K562 (cell line): ENCODE measurements around the gene VKORC1. TPM values are rescaled to one million over a fixed set of nuclear protein-coding genes. Genes with fewer than 3 reads are reported as not detected.

Experiments used
- CREM ChIP-seq: IDR thresholded peaks from 2 replicates; pipeline ENCODE4 v1.6.1; 2014; ENCODE audit warnings: antibody characterized with exemption, low read depth
- ESRRA ChIP-seq: fragments of 450-650 bp; IDR thresholded peaks from 2 replicates; pipeline ENCODE4 v1.6.1; 2014; ENCODE audit warnings: low read depth, mild to moderate bottlenecking, moderate library complexity, borderline replicate concordance
- KAT8 ChIP-seq: fragments of 450-650 bp; IDR thresholded peaks from 2 replicates; pipeline ENCODE4 v1.6.1; 2016; ENCODE audit warnings: low read depth, mild to moderate bottlenecking
- MYNN ChIP-seq, 2 experiments: sonication (generic); formaldehyde crosslinking in 1 of 2; IDR thresholded peaks; 2 replicates each; pipeline versions ENCODE4 v1.5.0 to v1.6.1; 2016 to 2020; ENCODE audit warnings: antibody characterized with exemption in 1 of 2, missing genetic modification reagents in 1 of 2
- RBBP5 ChIP-seq: fragments of 200-600 bp; sonication (generic); IDR thresholded peaks from 2 replicates; pipeline ENCODE4 v1.6.1; 2012; ENCODE audit warnings: borderline replicate concordance, mild to moderate bottlenecking, low read length, control low read depth, inconsistent platforms; ENCODE audit not compliant: insufficient read depth, poor library complexity, severe bottlenecking
- SLC30A9 ChIP-seq: fragments of 250-450 bp; sonication (Bioruptor Pico); IDR thresholded peaks from 2 replicates; pipeline ENCODE4 v1.8.0; 2022; ENCODE audit warnings: mild to moderate bottlenecking, moderate library complexity
- SUPT5H ChIP-seq: fragments of 450-650 bp; IDR thresholded peaks from 2 replicates; pipeline ENCODE4 v1.6.1; 2016
- THAP7 ChIP-seq: fragments of 250-450 bp; sonication (Bioruptor Pico); IDR thresholded peaks from 2 replicates; pipeline ENCODE4 v1.5.0; 2021
- YBX1 ChIP-seq: fragments of 450-650 bp; IDR thresholded peaks from 2 replicates; pipeline ENCODE4 v1.7.1; 2016; ENCODE audit warnings: mild to moderate bottlenecking
- ZBTB2 ChIP-seq: fragments of 450-650 bp; IDR thresholded peaks from 2 replicates; pipeline ENCODE4 v1.6.1; 2016; ENCODE audit warnings: antibody characterized with exemption
- ZBTB9 ChIP-seq: fragments of 450-650 bp; formaldehyde crosslinking; IDR thresholded peaks from 2 replicates; pipeline ENCODE4 v1.4.0; 2020; ENCODE audit warnings: mild to moderate bottlenecking, moderate library complexity
- ZFP1 ChIP-seq: fragments of 450-650 bp; formaldehyde crosslinking; IDR thresholded peaks from 2 replicates; pipeline ENCODE4 v1.4.0; 2020; ENCODE audit warnings: mild to moderate bottlenecking, mixed read lengths
- ZFP91 ChIP-seq: sonication (generic); formaldehyde crosslinking; IDR thresholded peaks from 2 replicates; pipeline ENCODE4 v1.8.0; 2022; ENCODE audit warnings: mild to moderate bottlenecking, missing genetic modification reagents
- ZNF134 ChIP-seq: fragments of 250-450 bp; sonication (Bioruptor Pico); conservative IDR thresholded peaks from 2 replicates; pipeline ENCODE4 v1.4.0; 2020
- ZNF785 ChIP-seq: fragments of 250-450 bp; sonication (Bioruptor Pico); IDR thresholded peaks from 2 replicates; pipeline ENCODE4 v1.4.0; 2020; ENCODE audit warnings: mild to moderate bottlenecking
- polyA plus RNA-seq, 8 experiments: library from polyadenylated mRNA; depleted of rRNA in 4 of 8; stranded (reverse) in 5 of 8; unstranded in 3 of 8; fragments of >200 nt; fragmentation: Nextera tagmentation in 2 of 8; fragmentation: Illumina TruSeq in 1 of 8; extraction: Ambion mirVana in 2 of 8; extraction: Trizol in 1 of 8; gene quantifications; 2 replicates each; pipeline versions ENCODE4 v1.2.1 to v1.2.3, GENCODE V29; 2011 to 2014; ENCODE audit warnings: inconsistent platforms in 1 of 8, missing spikeins in 1 of 8
- total RNA-seq, 7 experiments: library from RNA; depleted of rRNA in 6 of 7; stranded (reverse); fragments of >200 nt in 6 of 7; fragmentation: Illumina TruSeq in 2 of 7; extraction: Trizol in 2 of 7; gene quantifications; 2 replicates each; pipeline versions ENCODE4 v1.2.1 to v1.2.3, GENCODE V29; 2011 to 2021; ENCODE audit warnings: low replicate concordance in 1 of 7
- TF ChIP-seq, protein P1 (sequence below): fragments of 450-650 bp; formaldehyde crosslinking; IDR thresholded peaks from 2 replicates; pipeline ENCODE4 v1.4.0; 2020; ENCODE audit warnings: mild to moderate bottlenecking
- TF ChIP-seq, protein P2 (sequence below): fragments of 450-650 bp; IDR thresholded peaks from 2 replicates; pipeline ENCODE4 v1.6.1; 2017; ENCODE audit warnings: antibody characterized with exemption, mild to moderate bottlenecking

The VKORC1 gene
- total and polyA plus RNA-seq, 9 of the 15 experiments (the other 6 are each of a cell fraction or from before 2014, with no cell fraction given): 30.0 to 119 (median 62.1) TPM

GRCh38 chr16:31142109-31143010 is 47.8 kb upstream of the VKORC1 start (continued):
- TF ChIP-seq ZFP1 (CRISPR knock-in tag) (no peak), ZFP91 (CRISPR knock-in tag) (no peak), RBBP5 (no peak), THAP7 (no peak), SLC30A9 (CRISPR knock-in tag) (no peak), ZBTB2 (peak; percentile 39; the same call in 1 of the 2 replicates), KAT8 (no peak), ESRRA (peak; percentile 28; the same call in 1 of the 2 replicates), SUPT5H (peak; percentile 60; the same call in 1 of the 2 replicates), ZNF134 (CRISPR knock-in tag) (no peak), ZNF785 (no peak), ZBTB9 (CRISPR knock-in tag) (no peak), YBX1 (no peak), MYNN (IDR thresholded peaks at IDR 0.05) (peak; percentile 97), MYNN (CRISPR knock-in tag; IDR thresholded peaks at IDR 0.05) (no peak), CREM (peak; percentile 39)
- TF ChIP-seq, protein P1, sequence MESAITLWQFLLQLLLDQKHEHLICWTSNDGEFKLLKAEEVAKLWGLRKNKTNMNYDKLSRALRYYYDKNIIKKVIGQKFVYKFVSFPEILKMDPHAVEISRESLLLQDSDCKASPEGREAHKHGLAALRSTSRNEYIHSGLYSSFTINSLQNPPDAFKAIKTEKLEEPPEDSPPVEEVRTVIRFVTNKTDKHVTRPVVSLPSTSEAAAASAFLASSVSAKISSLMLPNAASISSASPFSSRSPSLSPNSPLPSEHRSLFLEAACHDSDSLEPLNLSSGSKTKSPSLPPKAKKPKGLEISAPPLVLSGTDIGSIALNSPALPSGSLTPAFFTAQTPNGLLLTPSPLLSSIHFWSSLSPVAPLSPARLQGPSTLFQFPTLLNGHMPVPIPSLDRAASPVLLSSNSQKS (CRISPR knock-in tag): no peak
- TF ChIP-seq, protein P2, sequence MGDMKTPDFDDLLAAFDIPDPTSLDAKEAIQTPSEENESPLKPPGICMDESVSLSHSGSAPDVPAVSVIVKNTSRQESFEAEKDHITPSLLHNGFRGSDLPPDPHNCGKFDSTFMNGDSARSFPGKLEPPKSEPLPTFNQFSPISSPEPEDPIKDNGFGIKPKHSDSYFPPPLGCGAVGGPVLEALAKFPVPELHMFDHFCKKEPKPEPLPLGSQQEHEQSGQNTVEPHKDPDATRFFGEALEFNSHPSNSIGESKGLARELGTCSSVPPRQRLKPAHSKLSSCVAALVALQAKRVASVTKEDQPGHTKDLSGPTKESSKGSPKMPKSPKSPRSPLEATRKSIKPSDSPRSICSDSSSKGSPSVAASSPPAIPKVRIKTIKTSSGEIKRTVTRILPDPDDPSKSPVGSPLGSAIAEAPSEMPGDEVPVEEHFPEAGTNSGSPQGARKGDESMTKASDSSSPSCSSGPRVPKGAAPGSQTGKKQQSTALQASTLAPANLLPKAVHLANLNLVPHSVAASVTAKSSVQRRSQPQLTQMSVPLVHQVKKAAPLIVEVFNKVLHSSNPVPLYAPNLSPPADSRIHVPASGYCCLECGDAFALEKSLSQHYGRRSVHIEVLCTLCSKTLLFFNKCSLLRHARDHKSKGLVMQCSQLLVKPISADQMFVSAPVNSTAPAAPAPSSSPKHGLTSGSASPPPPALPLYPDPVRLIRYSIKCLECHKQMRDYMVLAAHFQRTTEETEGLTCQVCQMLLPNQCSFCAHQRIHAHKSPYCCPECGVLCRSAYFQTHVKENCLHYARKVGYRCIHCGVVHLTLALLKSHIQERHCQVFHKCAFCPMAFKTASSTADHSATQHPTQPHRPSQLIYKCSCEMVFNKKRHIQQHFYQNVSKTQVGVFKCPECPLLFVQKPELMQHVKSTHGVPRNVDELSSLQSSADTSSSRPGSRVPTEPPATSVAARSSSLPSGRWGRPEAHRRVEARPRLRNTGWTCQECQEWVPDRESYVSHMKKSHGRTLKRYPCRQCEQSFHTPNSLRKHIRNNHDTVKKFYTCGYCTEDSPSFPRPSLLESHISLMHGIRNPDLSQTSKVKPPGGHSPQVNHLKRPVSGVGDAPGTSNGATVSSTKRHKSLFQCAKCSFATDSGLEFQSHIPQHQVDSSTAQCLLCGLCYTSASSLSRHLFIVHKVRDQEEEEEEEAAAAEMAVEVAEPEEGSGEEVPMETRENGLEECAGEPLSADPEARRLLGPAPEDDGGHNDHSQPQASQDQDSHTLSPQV: peak; percentile 79
